Large intestine (tissue), 3 donors: Measurements from ENCODE around the gene METTL24. TPM values are rescaled to one million over a fixed set of nuclear protein-coding genes. Genes with fewer than 3 reads are reported as not detected.
A peak's percentile ranks its signal among the peaks of the same experiment; 100 is the strongest.

Experiments used
- DNase-seq, 2 donors: peaks; one replicate each; pipeline versions ENCODE4 v3.0.0 to v3.0.0-alpha.2; 2013
- H3K27ac ChIP-seq: one replicate; pipeline ENCODE4 v1.5.1; 2013; ENCODE audit warnings: low read length
- H3K27me3 ChIP-seq: 2 replicates; pipeline ENCODE4 v1.6.1; 2013; ENCODE audit warnings: low read length; ENCODE audit not compliant: control insufficient read depth, insufficient read depth
- H3K36me3 ChIP-seq: 2 replicates; pipeline ENCODE4 v1.6.1; 2013; ENCODE audit warnings: low read length; ENCODE audit not compliant: control insufficient read depth, insufficient read depth
- H3K4me1 ChIP-seq: one replicate; pipeline ENCODE4 v1.6.1; 2013; ENCODE audit warnings: low read length; ENCODE audit not compliant: control insufficient read depth, insufficient read depth
- H3K4me3 ChIP-seq: one replicate; pipeline ENCODE4 v1.5.1; 2013; ENCODE audit warnings: low read length
- H3K9me3 ChIP-seq: one replicate; pipeline ENCODE4 v1.6.1; 2013; ENCODE audit warnings: mild to moderate bottlenecking, low read depth, low read length, moderate library complexity; ENCODE audit not compliant: control insufficient read depth
- WGBS: methylation state at CpG from one replicate; pipeline ENCODE4 v1.1.5; 2013; ENCODE audit warnings: low lambda C conversion rate; ENCODE audit not compliant: insufficient coverage; 5-methylcytosine and 5-hydroxymethylcytosine counted together
- polyA plus RNA-seq: library from polyadenylated mRNA; unstranded; fragments of 120-200 nt; gene quantifications from one replicate; pipeline ENCODE4 v1.2.1, GENCODE V29; 2013

The METTL24 gene
- polyA plus RNA-seq, 1 donor = 3.4 TPM

DNA sequence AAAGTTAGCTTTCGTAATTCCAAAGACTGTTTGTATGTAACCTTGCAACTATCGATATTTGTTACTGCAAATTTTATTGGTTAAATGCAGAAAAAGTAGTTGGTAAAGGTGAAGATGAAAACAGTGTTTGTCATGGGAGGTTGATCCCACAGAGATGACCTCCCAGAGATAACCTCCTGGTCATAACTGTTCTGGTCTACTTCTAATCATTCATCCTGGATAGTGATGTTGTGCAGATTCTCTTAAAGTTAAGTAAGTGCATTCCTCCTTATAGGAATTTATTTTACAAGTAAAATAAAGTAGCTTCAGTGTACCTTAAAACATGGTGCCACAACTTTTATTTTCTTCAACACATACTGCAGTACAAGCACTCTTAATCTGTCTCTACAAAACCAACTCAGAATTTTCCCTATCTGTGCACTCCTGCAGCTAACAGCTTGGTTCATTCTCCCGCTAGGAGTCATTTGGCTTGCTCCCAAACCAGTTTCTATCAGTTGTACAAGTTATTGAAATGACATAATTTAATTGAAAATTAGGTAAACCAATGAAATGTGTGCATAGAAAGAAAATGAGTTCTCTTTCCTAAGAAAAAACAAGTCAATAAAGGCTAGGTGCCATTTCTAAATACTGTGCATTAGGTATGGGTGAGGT lies 19.2 kb downstream of the METTL24 start:
- no CpG with 5 or more reads among the region's 3 CpGs for WGBS

GRCh38 chr6:110337486-110337885 lies 20.7 kb downstream of the METTL24 start:
- WGBS = 100% methylated on average over 1 of the region's 1 CpG
- H3K36me3 ChIP-seq = no peaks in the 10 kb centered on the region
- no peak overlapping the region for H3K27ac ChIP-seq
- no peak for DNase-seq
- no peak overlapping the region for H3K4me3 ChIP-seq
- no peaks in the 10 kb centered on the region for H3K9me3 ChIP-seq
- H3K27me3 ChIP-seq = no peaks in the 10 kb centered on the region
- no peaks in the 10 kb centered on the region for H3K4me1 ChIP-seq

More for the DNA sequence above, 19.2 kb downstream of the METTL24 start:
- Histone ChIP-seq H3K27me3 (no peaks in the 10 kb centered on the region), H3K4me3 (no peak overlapping the region), H3K27ac (no peak overlapping the region), H3K9me3 (no peaks in the 10 kb centered on the region), H3K36me3 (no peaks in the 10 kb centered on the region), H3K4me1 (no peaks in the 10 kb centered on the region)
- DNase-seq = no peak

GRCh38 chr6:110334423-110335180 lies 23.5 kb downstream of the METTL24 start:
- no peaks in the 10 kb centered on the region for H3K36me3 ChIP-seq
- no peak overlapping the region for H3K4me3 ChIP-seq
- 60% methylated on average over 2 of the region's 9 CpGs for WGBS
- H3K9me3 ChIP-seq = no peaks in the 10 kb centered on the region
- H3K27me3 ChIP-seq = peaks cover 5% of the 10 kb centered on the region
- H3K27ac ChIP-seq = no peak overlapping the region
- peaks cover 10% of the 10 kb centered on the region for H3K4me1 ChIP-seq
- DNase-seq = no peak

GRCh38 chr6:110332281-110332680 lies 25.9 kb downstream of the METTL24 start:
- WGBS = no CpG with 5 or more reads among the region's 6 CpGs
- DNase-seq = no peak
- no peak overlapping the region for H3K4me3 ChIP-seq
- H3K36me3 ChIP-seq = no peaks in the 10 kb centered on the region
- peaks cover 5% of the 10 kb centered on the region for H3K27me3 ChIP-seq
- no peaks in the 10 kb centered on the region for H3K9me3 ChIP-seq
- H3K27ac ChIP-seq = no peak overlapping the region
- H3K4me1 ChIP-seq = peaks cover 10% of the 10 kb centered on the region

- 90% methylated on average over 2 of the region's 4 CpGs for WGBS
- Histone ChIP-seq H3K4me3 (no peak overlapping the region), H3K9me3 (no peaks in the 10 kb centered on the region), H3K36me3 (no peaks in the 10 kb centered on the region), H3K27me3 (peaks cover 5% of the 10 kb centered on the region), H3K27ac (no peak overlapping the region), H3K4me1 (peaks cover 12% of the 10 kb centered on the region)
- DNase-seq = no peak
Observed at GRCh38 chr6:110331816-110332215, 26.3 kb downstream of the METTL24 start.

GRCh38 chr6:110331390-110331789 lies 26.8 kb downstream of the METTL24 start:
- H3K4me3 ChIP-seq = no peak overlapping the region
- peaks cover 5% of the 10 kb centered on the region for H3K27me3 ChIP-seq
- no peaks in the 10 kb centered on the region for H3K9me3 ChIP-seq
- no peak for DNase-seq
- H3K36me3 ChIP-seq = no peaks in the 10 kb centered on the region
- H3K4me1 ChIP-seq = peaks cover 15% of the 10 kb centered on the region
- WGBS = no CpG with 5 or more reads among the region's 3 CpGs
- no peak overlapping the region for H3K27ac ChIP-seq

- H3K9me3 ChIP-seq = no peaks in the 10 kb centered on the region
- H3K27me3 ChIP-seq = peaks cover 5% of the 10 kb centered on the region
- H3K4me1 ChIP-seq = peaks cover 15% of the 10 kb centered on the region
- WGBS = no CpG with 5 or more reads among the region's 19 CpGs
- peak overlapping the region; percentile 64 for H3K27ac ChIP-seq
- peak overlapping the region; percentile 13 for H3K4me3 ChIP-seq
- DNase-seq = peak in 1 of 2 donors; percentile 49
- H3K36me3 ChIP-seq = no peaks in the 10 kb centered on the region
Observed at GRCh38 chr6:110329714-110330436, 28.3 kb downstream of the METTL24 start.

DNA sequence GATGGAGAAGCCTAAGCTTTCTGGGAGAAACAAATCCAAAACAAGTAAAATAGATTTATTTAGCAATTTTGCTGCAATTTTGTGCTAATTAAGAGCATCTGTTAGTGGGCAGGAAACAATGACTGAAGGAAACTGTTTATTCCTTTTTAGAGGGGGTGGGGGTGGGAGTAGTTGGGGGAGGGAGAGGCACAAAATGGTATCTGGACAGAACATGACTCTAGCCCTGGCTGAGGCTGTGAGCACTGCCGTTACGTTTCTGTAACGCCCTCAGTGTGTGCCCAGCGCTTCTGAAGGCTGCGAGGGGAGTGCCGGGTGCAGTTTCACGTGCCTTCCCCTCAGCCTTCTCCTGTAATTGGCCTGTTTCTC lies 28.8 kb downstream of the METTL24 start:
- Histone ChIP-seq H3K4me3 (peak overlapping the region; percentile 13), H3K27me3 (peaks cover 5% of the 10 kb centered on the region), H3K27ac (peak overlapping the region; percentile 64), H3K4me1 (peaks cover 18% of the 10 kb centered on the region), H3K36me3 (no peaks in the 10 kb centered on the region), H3K9me3 (no peaks in the 10 kb centered on the region)
- no CpG with 5 or more reads among the region's 7 CpGs for WGBS
- no peak for DNase-seq

DNA sequence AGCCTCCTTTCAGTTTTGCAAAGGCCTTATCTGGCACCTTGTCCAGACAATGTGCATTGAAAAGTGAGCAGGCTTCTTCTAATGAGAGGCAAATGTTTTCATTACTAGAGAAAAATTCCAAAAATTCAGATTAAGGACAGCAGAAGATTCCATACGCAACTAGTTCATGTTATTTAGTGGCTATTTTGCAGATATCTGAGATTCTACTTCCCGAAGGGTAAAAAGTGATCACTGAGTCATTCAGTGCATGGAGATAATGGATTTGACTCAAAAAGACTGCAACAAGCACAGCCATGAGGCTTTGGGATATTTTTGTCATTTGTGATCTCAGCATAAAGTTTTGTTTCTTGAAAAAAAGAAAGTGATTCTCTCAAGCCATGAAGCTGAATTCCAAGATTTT lies 29.9 kb downstream of the METTL24 start:
- Histone ChIP-seq H3K27ac (no peak overlapping the region), H3K27me3 (peaks cover 5% of the 10 kb centered on the region), H3K4me1 (peaks cover 26% of the 10 kb centered on the region), H3K9me3 (no peaks in the 10 kb centered on the region), H3K4me3 (no peak overlapping the region), H3K36me3 (no peaks in the 10 kb centered on the region)
- WGBS = no CpG with 5 or more reads among the region's 2 CpGs
- no peak for DNase-seq

GRCh38 chr6:110327391-110327790 lies 30.8 kb downstream of the METTL24 start:
- WGBS = 92% methylated on average over 2 of the region's 3 CpGs
- no peak overlapping the region for H3K4me3 ChIP-seq
- no peaks in the 10 kb centered on the region for H3K36me3 ChIP-seq
- DNase-seq = no peak
- H3K27ac ChIP-seq = no peak overlapping the region
- H3K4me1 ChIP-seq = peaks cover 26% of the 10 kb centered on the region
- no peaks in the 10 kb centered on the region for H3K9me3 ChIP-seq
- peaks cover 12% of the 10 kb centered on the region for H3K27me3 ChIP-seq
